OCI-LY3 (cell line): ENCODE results near the gene HOTAIR.

ENCODE experiments used
- EZH2phosphoT487 ChIP-seq: fragments of 200-600 bp; shearing (Covaris generic); IDR thresholded peaks from 2 replicates; pipeline ENCODE4 v1.6.1; 2018; ENCODE audit warnings: antibody characterized with exemption, mixed run types, low read depth
- TF ChIP-seq, protein P1 (sequence below): fragments of 200-600, 300-600 bp; sonication (generic); IDR thresholded peaks from 2 replicates; pipeline ENCODE4 v1.5.1; 2014; ENCODE audit warnings: antibody characterized with exemption, low read length, low read depth

DNA sequence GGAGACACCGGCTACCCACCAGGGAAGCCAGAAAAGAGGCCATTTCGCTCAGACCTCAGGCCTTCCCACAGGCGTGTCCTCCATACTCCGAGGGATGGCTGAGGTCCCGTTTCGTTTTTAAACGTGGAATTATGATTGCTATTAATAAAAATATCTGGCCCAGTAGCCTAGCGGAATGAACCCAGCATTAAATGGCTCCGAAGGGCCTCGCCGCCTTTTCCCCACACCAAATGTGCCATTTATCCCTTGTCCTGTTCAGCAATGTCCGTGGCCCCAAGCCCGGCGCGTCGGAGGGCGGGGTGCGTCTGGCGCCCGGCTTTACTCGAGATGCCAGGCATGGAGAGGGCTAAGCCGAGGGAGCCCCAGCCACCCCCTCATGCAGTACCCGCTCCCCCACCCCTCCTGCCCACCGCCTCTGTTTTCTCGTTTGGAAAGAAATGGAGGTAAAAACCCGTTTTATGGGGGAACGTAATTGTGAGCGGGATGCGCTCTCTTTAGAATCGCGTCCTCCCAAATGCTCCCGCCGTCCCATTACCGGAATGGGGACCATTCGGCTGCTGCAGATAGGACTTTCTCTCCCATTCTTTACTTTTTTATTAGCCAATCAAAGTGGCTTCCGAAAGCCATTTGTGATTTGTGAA is 39.7 kb upstream of the HOTAIR start:
- TF ChIP-seq, protein P1, sequence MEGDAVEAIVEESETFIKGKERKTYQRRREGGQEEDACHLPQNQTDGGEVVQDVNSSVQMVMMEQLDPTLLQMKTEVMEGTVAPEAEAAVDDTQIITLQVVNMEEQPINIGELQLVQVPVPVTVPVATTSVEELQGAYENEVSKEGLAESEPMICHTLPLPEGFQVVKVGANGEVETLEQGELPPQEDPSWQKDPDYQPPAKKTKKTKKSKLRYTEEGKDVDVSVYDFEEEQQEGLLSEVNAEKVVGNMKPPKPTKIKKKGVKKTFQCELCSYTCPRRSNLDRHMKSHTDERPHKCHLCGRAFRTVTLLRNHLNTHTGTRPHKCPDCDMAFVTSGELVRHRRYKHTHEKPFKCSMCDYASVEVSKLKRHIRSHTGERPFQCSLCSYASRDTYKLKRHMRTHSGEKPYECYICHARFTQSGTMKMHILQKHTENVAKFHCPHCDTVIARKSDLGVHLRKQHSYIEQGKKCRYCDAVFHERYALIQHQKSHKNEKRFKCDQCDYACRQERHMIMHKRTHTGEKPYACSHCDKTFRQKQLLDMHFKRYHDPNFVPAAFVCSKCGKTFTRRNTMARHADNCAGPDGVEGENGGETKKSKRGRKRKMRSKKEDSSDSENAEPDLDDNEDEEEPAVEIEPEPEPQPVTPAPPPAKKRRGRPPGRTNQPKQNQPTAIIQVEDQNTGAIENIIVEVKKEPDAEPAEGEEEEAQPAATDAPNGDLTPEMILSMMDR: no peak
- no peak for TF ChIP-seq EZH2phosphoT487
